Fibroblast of peridontal ligament (primary cell): ENCODE results near the gene RSPH10B2.
"Not testable (repeated sequence)": the region's sequence is repeated elsewhere in the genome, so short reads cannot be mapped to it uniquely, and the experiment has no call there.

Experiments
- DNase-seq: peaks from one replicate; pipeline ENCODE4 v3.0.0-alpha.2; 2010; ENCODE audit errors: extremely low read depth

The RSPH10B2 gene

DNA sequence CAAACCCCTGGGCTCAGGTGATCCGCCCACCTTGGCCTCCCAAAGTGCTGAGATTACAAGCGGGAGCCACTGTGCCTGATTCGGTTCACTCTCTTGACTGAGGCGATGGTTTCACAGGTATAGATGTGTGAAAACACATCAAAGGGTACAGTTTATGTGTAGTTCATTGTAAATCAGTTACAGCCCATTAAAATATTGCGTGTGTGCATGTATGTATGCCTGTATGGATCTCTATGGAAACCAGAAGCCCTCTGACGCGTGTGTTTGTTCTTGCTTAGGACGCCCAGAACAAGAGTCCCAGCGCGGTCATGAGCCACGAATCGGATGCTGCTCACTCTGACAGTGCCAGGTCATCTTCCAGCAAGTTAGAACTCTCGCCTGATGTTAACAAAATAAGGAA lies 35.5 kb downstream of the RSPH10B2 start:
- not testable (repeated sequence) for DNase-seq

DNA sequence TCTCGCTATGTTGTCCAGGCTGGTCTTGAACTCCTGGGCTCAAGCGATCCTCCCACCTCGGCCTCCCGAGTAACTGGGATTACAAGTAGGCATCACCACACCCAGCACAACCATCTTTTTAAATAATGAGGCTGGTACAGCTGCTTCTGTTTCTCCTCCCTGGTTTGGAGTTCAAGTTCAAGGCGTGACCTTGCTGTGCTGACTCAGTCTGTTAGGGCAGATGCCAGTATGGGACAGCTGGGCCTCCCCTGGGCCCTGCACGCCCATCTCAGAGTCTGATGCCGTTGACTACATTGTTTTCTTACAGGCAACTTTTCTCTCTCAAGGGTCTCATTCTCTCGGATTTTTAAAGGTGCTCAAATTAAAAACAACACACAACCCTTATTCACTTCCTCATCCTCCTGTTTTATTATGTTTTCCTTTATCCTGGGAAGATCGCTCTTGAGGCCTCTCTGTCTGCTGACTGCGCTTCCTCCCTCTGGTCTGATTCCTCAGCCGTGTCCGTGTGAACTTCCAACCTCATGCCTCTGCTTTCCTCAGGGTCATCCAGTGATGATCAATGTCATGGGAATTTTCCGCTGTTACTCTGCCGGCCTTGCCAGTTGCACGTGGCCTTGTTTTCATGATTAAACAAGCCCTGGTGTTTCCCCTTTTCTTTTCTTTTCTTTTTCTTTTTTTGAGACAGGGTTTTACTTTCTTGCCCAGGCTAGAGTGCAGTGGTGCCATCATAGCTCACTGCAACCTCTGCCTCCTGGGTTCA lies 38.4 kb downstream of the RSPH10B2 start:
- DNase-seq: peak; percentile 44

- not testable (repeated sequence) for DNase-seq
These were observed 40.4 kb downstream of the RSPH10B2 start for GRCh38 chr7:6794276-6794675.

DNA sequence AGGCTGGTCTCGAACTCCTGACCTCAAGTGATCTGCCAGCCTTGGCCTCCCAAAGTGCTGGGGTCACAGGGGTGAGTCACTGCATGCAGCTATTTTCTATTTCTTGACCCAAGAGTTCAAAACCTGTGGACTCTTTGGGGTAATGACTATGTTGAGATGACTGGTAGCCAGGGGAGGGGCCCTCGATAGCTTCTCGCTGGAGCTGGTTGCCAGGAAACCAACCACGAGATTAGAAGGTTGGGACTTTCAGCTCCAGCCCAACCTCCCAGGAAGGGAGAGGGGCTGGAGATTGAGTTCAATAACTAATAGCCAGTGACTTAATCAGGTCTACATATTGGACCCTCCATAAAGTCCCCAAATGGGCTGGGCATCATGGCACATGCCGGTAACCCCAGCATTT lies 43.3 kb downstream of the RSPH10B2 start:
- DNase-seq: not testable (repeated sequence)

DNA sequence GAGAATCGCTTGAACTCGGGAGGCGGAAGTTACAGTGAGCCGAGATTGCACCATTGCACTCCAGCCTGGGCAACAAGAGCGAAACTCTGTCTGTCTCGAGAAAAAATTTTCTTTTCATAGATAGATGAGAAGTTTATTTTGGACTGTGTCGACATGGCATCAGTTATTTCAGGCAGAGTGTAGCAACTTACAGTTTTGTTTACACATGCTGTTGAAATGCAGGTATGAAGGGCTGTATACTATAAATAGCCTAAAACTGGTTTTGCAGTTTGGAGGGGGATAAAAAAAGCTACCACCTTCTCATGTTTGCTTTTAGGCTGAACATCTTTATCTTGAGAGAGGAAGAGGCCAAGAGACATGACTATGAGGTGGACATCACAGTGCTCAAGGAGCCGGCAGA lies 44.1 kb downstream of the RSPH10B2 start:
- not testable (repeated sequence) for DNase-seq

DNA sequence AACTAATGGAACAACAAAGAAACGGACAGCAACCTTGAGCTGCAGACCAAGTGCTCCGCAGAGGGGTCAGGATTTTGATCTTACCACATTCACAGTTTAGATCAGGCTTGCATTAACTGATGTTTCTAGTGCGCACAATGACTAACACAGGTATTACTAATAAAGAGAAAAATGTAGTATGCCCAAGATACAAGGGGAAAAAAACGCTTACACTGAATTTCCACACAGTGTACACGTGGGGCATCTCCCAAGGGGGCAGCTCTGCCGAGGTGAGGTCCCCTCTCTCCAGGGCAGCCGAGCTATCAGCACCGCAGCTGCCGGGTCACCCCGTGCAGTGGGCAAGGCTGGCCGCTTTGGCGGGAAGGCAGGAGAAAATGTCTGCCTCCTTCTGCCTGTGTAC lies 46.0 kb downstream of the RSPH10B2 start:
- DNase-seq: not testable (repeated sequence)

DNA sequence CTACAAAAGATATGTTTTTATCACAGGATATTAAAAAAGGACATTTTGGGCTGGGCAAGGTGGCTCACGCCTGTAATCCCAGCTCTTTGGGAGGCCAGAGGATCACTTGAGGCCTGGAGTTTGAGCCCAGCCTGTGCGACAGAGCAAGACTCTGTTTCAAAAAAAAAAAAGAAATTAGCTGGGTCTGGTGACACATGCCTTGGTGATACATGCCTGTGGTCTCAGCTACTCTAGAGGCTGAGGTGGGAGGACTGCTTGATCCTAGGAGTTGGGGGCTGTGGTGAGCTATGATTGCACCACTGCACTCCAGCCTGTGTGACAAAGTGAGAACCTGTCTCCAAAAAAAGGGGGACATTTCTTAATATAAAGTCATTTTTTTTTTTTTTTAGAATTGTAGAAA lies 46.4 kb downstream of the RSPH10B2 start:
- not testable (repeated sequence) for DNase-seq

GRCh38 chr7:6807393-6807918 lies 53.6 kb downstream of the RSPH10B2 start:
- not testable (repeated sequence) for DNase-seq

DNA sequence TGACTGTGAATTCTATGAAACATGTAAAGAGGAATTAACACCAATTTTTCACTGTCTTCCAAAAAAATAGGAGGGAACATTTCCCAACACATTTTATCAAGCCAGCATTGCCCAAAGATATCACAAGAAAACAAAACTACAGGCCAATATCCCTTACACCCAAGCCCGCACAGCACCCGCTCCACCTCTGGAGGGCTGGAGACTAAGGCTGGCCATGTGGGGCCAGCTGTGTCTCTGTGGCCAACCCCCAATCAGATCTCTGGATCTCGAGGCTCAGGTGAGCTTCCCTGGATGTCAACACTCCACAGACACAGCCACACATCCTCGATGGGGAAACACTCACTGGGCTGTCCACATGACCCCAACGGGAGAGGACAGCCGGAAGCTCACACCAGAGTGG lies 54.1 kb downstream of the RSPH10B2 start:
- not testable (repeated sequence) for DNase-seq

DNA sequence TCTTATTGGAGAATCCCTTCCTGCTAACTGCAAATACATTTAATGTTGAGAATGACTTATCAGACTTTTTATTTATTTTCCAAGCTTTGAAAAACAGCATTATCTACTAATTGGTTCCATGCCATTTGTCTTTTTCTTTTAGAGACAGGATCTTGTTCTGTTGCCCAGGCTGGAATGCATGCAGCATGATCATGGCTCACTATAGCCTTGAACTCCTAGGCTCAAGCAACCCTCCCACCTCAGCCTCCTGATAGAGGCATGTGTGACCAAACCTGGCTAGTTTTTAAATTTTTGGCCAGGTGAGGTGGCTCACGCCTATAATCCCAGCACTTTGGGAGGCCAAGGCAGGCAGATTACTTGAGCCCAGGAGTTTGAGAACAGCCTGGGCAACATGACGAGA lies 59.1 kb downstream of the RSPH10B2 start:
- DNase-seq: not testable (repeated sequence)

GRCh38 chr7:6815470-6815869 lies 61.6 kb downstream of the RSPH10B2 start:
- not testable (repeated sequence) for DNase-seq

- DNase-seq: not testable (repeated sequence)
These were observed 67.7 kb downstream of the RSPH10B2 start for GRCh38 chr7:6821622-6822021.

GRCh38 chr7:6825236-6826125 lies 71.6 kb downstream of the RSPH10B2 start:
- DNase-seq: not testable (repeated sequence)

- peak; percentile 59 for DNase-seq
These were observed 72.2 kb downstream of the RSPH10B2 start, which contains the start of gene CCZ1B for GRCh38 chr7:6826151-6826550. TSS of gene CCZ1B (minus strand) at chr7:6826275. CDS start at chr7:6826197, 78 bp downstream.

DNA sequence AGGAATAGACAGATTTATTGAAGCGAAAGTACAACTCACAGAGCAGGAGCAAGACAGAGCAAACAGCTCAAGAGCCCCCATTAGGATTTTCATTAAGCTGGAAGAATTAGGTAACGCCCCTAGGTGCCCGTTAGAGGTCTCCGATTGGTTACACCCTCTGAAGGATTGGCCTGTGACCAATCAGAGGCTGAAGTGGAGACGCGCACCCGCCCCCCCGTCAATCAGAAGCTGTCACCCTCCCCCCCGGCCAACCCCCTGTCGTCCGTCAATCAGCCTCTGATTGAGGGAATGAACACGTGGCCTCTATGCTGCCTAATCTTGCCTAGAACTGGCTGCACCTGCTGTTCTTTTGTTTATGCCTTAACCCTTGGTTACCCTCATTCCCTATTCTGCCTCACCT lies 73.3 kb downstream of the RSPH10B2 start:
- not testable (repeated sequence) for DNase-seq

- DNase-seq: not testable (repeated sequence)
These were observed 75.7 kb downstream of the RSPH10B2 start for GRCh38 chr7:6829616-6830015.

DNA sequence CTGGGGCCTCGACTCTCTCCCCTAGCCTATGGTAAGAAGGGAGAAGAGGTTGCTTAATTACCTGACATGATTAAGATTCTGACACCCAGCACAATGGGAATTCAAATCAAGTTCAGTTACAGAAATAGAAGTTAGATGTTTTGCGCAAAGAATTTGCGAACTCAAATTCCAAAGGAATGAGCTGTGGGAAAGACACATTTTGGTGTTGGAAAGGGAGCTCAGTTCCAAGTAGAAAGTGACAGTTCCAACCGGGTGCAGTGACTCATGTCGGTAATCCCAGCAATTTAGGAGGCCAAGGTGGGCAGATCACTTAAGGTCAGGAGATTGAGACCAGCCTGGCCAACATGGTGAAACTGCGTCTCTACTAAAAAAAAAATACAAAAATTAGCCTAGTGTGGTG lies 76.1 kb downstream of the RSPH10B2 start:
- DNase-seq: not testable (repeated sequence)

DNA sequence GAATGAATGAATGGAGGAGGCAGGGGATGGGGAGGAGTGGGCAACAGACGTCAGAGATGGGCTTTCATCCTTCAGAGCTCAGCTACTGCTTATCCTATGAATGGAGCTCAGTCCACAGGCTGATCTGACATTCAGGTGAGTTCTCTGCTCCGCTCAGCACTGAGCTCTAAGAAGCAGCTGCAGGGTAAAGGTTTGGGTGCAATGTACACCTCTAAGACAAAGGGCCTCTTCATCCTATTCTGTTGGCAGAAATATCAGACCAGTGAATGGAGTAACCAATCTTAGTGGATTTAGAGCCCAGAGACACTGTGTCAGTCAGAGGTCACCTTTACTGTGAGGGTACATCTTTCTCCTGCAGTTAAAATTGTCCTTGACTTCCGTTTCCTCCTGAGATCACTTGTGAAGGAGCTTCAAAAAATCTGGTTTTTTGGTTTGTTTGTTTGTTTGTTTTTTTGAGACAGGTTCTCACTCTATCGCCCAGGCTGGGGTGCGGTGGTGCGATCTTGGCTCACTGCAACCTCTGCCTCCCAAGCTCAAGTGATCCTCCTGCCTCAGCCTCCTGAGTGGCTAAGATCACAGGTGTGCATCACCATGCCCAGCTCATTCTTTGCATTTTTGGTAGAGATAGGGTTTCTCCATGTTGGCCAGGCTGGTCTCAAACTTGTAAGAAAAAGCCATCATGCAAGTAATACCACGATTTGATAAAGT lies 77.3 kb downstream of the RSPH10B2 start:
- DNase-seq: no peak

GRCh38 chr7:6833636-6834035 lies 79.7 kb downstream of the RSPH10B2 start:
- no peak for DNase-seq

DNA sequence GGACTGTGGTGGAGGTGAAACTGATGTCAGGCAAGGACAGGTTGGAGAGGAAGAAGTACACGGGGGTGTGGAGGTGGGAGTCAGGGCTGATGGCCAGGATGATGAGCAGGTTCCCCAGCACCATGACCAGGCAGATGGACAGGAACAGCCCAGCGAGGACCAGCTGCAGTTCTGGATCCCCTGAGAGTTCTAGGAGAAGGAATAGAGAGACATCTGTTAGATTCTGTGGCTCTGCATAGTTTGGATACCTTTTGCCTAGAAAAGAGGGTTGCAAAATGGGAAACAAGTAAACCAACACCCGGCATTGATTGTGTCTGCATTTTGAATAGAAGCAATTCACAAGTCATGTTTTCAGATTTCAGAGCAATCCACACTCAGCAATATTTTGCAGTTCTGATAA lies 81.6 kb downstream of the RSPH10B2 start:
- not testable (repeated sequence) for DNase-seq

DNA sequence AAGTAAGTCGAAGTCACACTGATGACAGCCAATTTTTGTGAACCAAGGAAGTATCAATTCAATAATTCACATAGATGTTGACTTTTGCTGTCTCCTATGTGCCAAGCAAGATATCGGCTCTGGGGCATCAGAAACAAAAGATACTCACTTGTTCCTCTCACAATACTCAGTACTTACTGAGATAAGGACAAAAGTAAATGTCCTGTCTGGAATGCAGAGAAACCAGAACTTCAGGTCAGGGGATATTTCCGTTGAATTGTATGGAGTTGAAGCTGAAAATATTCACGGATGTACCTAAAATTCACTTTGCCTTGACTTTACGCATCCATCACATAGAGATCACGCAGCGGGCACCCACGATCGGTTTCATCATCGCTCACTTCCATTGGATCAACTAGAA lies 83.2 kb downstream of the RSPH10B2 start:
- not testable (repeated sequence) for DNase-seq
